ENCODE data around the gene SGPP2. TPM values are rescaled to one million over a fixed set of nuclear protein-coding genes. Genes with fewer than 3 reads are reported as not detected.

SGPP2 gene
- total RNA-seq, 1 experiment from 2014 or later = 0.57 TPM

DNA sequence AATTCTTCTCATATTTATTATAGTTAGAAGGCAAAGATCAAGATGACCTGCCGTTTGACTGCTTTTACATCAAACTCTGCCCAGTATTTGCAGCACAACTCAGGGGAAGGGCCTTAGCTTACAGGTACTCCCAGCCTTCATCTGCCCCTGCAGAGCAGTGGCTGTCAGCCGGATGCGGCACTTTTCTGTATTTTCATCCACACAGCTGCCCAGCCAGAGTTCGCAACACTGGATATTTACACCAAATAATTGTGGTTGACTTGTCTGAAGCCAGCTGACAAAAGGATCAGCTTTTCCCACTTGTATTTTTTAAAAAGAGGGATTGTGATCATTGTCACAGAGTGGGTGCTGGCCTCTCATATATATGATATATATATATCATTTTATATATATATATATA lies 136.8 kb downstream of the SGPP2 start:
- ChIA-PET POLR2A (ENCODE audit: unreplicated experiment) (no interaction called here), CTCF (interaction anchor here (0.7 to 2.1 kb wide), 3 partner anchors 12 to 349 kb away, joined by 11 to 37 read pairs (median 14); no protein-coding TSS in a partner anchor)
- Histone ChIP-seq H2AFZ (no peak overlapping the region), H3F3A (ENCODE audit: insufficient read depth, low read depth) (no peaks in the 10 kb centered on the region; the same call in 1 of the 2 replicates), H3K27ac (no peak overlapping the region), H3K9me2 (ENCODE audit: insufficient read depth) (no peaks in the 10 kb centered on the region), H3K4me3 (no peak overlapping the region), H3K4me2 (no peak overlapping the region), H3K79me2 (ENCODE audit: low read depth) (no peaks in the 10 kb centered on the region), H3K4me1 (replicated peaks; ENCODE audit: insufficient read depth) (no peaks in the 10 kb centered on the region), H4K20me1 (ENCODE audit: insufficient read depth) (no peaks in the 10 kb centered on the region), H3K36me3 (ENCODE audit: low read depth) (0 out of 2 replicates have a peak, but pooled peaks cover under 1% of the 10 kb centered on the region), H3K9me3 (ENCODE audit: insufficient read depth, low read depth) (no peaks in the 10 kb centered on the region), H3K27me3 (ENCODE audit: insufficient read depth, low read depth) (no peaks in the 10 kb centered on the region)
- TF ChIP-seq, protein P1, sequence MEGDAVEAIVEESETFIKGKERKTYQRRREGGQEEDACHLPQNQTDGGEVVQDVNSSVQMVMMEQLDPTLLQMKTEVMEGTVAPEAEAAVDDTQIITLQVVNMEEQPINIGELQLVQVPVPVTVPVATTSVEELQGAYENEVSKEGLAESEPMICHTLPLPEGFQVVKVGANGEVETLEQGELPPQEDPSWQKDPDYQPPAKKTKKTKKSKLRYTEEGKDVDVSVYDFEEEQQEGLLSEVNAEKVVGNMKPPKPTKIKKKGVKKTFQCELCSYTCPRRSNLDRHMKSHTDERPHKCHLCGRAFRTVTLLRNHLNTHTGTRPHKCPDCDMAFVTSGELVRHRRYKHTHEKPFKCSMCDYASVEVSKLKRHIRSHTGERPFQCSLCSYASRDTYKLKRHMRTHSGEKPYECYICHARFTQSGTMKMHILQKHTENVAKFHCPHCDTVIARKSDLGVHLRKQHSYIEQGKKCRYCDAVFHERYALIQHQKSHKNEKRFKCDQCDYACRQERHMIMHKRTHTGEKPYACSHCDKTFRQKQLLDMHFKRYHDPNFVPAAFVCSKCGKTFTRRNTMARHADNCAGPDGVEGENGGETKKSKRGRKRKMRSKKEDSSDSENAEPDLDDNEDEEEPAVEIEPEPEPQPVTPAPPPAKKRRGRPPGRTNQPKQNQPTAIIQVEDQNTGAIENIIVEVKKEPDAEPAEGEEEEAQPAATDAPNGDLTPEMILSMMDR (conservative IDR thresholded peaks at IDR 0.05) = no peak
- TF ChIP-seq EZH2 (IDR thresholded peaks at IDR 0.05; ENCODE audit: low read depth) = no peak
- no peak for DNase-seq
- intact Hi-C loops (cut with micrococcal nuclease; ENCODE audit: unreplicated experiment) = loop anchor here (1.0 kb wide), 3 partner anchors 243 to 523 kb away; no protein-coding TSS in a partner anchor
- BruUV-seq (replicated peaks) = no TSS peak

DNA sequence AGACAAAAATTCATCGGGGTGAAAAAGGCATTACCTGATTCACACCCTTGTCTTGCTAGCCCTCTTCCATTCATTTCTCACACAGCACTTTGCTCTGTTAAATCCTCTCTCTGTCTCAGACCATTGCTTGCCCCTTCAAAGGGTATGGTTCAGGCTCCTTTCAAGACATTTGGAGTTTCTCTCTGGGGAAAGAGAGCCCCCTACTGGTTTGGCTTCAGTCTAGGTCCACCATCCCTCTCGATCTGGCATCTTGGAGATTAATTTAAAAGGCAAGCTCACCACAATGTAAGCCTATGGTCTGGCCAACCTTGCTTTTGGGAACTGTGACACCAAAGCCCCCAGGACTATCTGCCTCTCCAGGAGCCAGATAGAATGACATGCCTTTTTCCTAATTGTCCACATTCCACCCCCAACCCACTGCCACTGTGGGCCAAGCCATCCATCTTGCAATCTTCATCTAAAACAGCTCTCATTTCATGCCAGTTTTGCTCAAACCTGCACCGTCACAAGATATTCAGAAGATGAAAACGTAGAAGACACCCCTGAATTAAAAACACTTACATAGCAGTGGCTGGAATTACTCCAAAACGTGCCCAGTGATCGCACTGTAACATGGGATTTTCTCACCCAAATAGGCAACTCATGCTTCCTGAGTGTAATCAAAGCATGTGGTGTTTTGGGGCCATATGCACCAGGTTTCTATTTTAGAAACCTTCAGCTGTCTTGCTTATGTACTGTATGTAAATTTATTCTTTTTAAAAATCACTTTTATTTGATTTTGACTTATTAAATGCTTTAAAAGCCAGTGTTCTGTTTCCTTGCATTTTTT lies 137.7 kb downstream of the SGPP2 start:
- POLR2A ChIA-PET (ENCODE audit: unreplicated experiment) = interaction anchor here (0.6 kb wide), 1 partner anchor 30 kb away, joined by 4 read pairs; no protein-coding TSS in a partner anchor
- Histone ChIP-seq H4K20me1 (ENCODE audit: insufficient read depth) (no peaks in the 10 kb centered on the region), H3K4me3 (no peak overlapping the region), H2AFZ (no peak overlapping the region), H3K27me3 (ENCODE audit: insufficient read depth, low read depth) (no peaks in the 10 kb centered on the region), H3K79me2 (ENCODE audit: low read depth) (no peaks in the 10 kb centered on the region), H3K36me3 (ENCODE audit: low read depth) (peaks cover 5% of the 10 kb centered on the region; the same call in 1 of the 2 replicates), H3K27ac (no peak overlapping the region), H3K4me1 (replicated peaks; ENCODE audit: insufficient read depth) (no peaks in the 10 kb centered on the region), H3F3A (ENCODE audit: insufficient read depth, low read depth) (no peaks in the 10 kb centered on the region; the same call in 1 of the 2 replicates), H3K4me2 (no peak overlapping the region), H3K9me2 (ENCODE audit: insufficient read depth) (no peaks in the 10 kb centered on the region), H3K9me3 (ENCODE audit: insufficient read depth, low read depth) (no peaks in the 10 kb centered on the region)
- peak; percentile 59 to 68 for DNase-seq
- BruUV-seq (replicated peaks) = no TSS peak
- CTCF ChIA-PET = interaction anchor here (0.5 to 2.1 kb wide), 10 partner anchors 11 to 524 kb away, joined by 3 to 37 read pairs (median 4); no protein-coding TSS in a partner anchor
- TF ChIP-seq EZH2 (IDR thresholded peaks at IDR 0.05; ENCODE audit: low read depth) = no peak
- TF ChIP-seq, protein P1 (conservative IDR thresholded peaks at IDR 0.05) = peak; percentile 91
- intact Hi-C loops (cut with micrococcal nuclease; ENCODE audit: unreplicated experiment) = loop anchor here (1.0 to 2.0 kb wide), 4 partner anchors 51 to 524 kb away; no protein-coding TSS in a partner anchor

DNA sequence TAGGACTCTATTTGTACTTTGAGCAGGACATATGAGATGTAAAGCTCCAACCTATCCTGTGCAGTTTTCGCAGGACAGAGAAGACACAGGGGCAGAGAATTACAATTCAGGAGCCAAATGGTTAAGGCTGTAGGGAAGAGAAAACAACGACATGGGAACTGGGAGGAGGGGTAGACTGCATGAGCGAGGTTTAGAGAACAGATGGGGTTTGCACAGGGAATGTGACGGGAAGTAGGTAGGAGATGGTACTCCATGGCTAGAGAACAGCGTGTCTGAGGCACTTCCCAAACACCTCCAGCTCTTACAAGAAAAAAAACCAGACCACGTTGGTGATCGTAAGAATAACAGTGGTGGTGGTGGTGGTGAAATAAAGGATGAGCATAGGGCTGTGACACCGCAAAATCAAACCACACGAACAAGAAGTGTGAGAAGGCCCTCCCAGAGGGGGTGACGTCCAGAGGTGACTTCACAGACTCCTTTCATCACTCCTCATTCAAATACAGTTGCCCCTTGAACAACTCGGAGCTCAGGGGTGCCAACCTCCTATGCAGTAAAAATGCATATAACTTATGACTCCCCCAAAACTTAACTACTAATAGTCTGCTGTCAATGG lies 138.9 kb downstream of the SGPP2 start:
- TF ChIP-seq, protein P1 (conservative IDR thresholded peaks at IDR 0.05) = no peak
- no peak for TF ChIP-seq EZH2 (IDR thresholded peaks at IDR 0.05; ENCODE audit: low read depth)
- CTCF ChIA-PET = interaction anchor here (0.6 kb wide), 1 partner anchor 520 kb away, joined by 3 read pairs; no protein-coding TSS in a partner anchor

More for the DNA sequence above, 138.9 kb downstream of the SGPP2 start:
- Histone ChIP-seq H3K4me2 (no peak overlapping the region), H4K20me1 (ENCODE audit: insufficient read depth) (no peaks in the 10 kb centered on the region), H3K27me3 (ENCODE audit: insufficient read depth, low read depth) (no peaks in the 10 kb centered on the region), H3K9me2 (ENCODE audit: insufficient read depth) (no peaks in the 10 kb centered on the region), H3K4me1 (replicated peaks; ENCODE audit: insufficient read depth) (no peaks in the 10 kb centered on the region), H3F3A (ENCODE audit: insufficient read depth, low read depth) (no peaks in the 10 kb centered on the region; the same call in 1 of the 2 replicates), H2AFZ (no peak overlapping the region), H3K79me2 (ENCODE audit: low read depth) (no peaks in the 10 kb centered on the region), H3K4me3 (no peak overlapping the region), H3K36me3 (ENCODE audit: low read depth) (peaks cover 16% of the 10 kb centered on the region), H3K27ac (no peak overlapping the region), H3K9me3 (ENCODE audit: insufficient read depth, low read depth) (no peaks in the 10 kb centered on the region)
- no peak for DNase-seq
- POLR2A ChIA-PET (ENCODE audit: unreplicated experiment) = no interaction called here
- intact Hi-C loops (cut with micrococcal nuclease; ENCODE audit: unreplicated experiment) = loop anchor here (2.0 kb wide), 1 partner anchor 50 kb away; no protein-coding TSS in a partner anchor
- BruUV-seq (replicated peaks) = no TSS peak

Data from PC-9 (cell line).